Stimulated activated CD4-positive, alpha-beta T cell treated with anti-CD3 and anti-CD28 coated beads, Interleukin-1b, Interleukin-23, amount 100 ng/mL, for 4 hours (primary cell): ENCODE results near the gene KRT82.
"Not testable (repeated sequence)": the region's sequence is repeated elsewhere in the genome, so short reads cannot be mapped to it uniquely, and the experiment has no call there.

Experiments
- DNase-seq, 2 donors: peaks; one replicate each; pipeline ENCODE4 v3.0.0-alpha.2; 2020; ENCODE audit warnings: low read depth in 2 of 2

KRT82 gene

GRCh38 chr12:52360663-52361271 is 45.4 kb downstream of the KRT82 start:
- DNase-seq, result no peak

GRCh38 chr12:52360106-52360662 is 46.0 kb downstream of the KRT82 start:
- DNase-seq, result no peak

- no peak for DNase-seq
Observed at GRCh38 chr12:52359621-52360061, 46.5 kb downstream of the KRT82 start.

- no peak for DNase-seq
Observed at GRCh38 chr12:52358575-52359350, 47.4 kb downstream of the KRT82 start.

GRCh38 chr12:52356762-52357580 is 49.2 kb downstream of the KRT82 start:
- DNase-seq, result no peak

GRCh38 chr12:52356031-52356761 is 49.9 kb downstream of the KRT82 start:
- DNase-seq, result no peak

GRCh38 chr12:52355176-52355575 is 51.0 kb downstream of the KRT82 start:
- DNase-seq, result no peak

GRCh38 chr12:52354200-52354599 is 51.9 kb downstream of the KRT82 start:
- DNase-seq, result no peak

GRCh38 chr12:52353766-52354165 is 52.4 kb downstream of the KRT82 start:
- no peak for DNase-seq

GRCh38 chr12:52352951-52353350 is 53.2 kb downstream of the KRT82 start:
- no peak for DNase-seq

GRCh38 chr12:52351196-52352059 is 54.7 kb downstream of the KRT82 start:
- peak in 1 of 2 donors; percentile 12 for DNase-seq

- no peak for DNase-seq
Observed at GRCh38 chr12:52350786-52351185, 55.3 kb downstream of the KRT82 start.

GRCh38 chr12:52350021-52350620 is 56.0 kb downstream of the KRT82 start:
- no peak for DNase-seq

- DNase-seq, result no peak
Observed at GRCh38 chr12:52349196-52349595, 56.9 kb downstream of the KRT82 start.

- no peak for DNase-seq
Observed at GRCh38 chr12:52347551-52348510, 58.3 kb downstream of the KRT82 start.

GRCh38 chr12:52347016-52347415 is 59.1 kb downstream of the KRT82 start:
- no peak for DNase-seq

- DNase-seq, result no peak
Observed at GRCh38 chr12:52346593-52346992, 59.5 kb downstream of the KRT82 start.

- DNase-seq, result not testable (repeated sequence)
Observed at GRCh38 chr12:52345041-52345440, 61.1 kb downstream of the KRT82 start.

GRCh38 chr12:52344111-52344510 is 62.0 kb downstream of the KRT82 start:
- DNase-seq, result no peak
